Measurements from ENCODE around the gene IL9R.
"Not testable (repeated sequence)": the region's sequence is repeated elsewhere in the genome, so short reads cannot be mapped to it uniquely, and the experiment has no call there.

Gene IL9R

DNA sequence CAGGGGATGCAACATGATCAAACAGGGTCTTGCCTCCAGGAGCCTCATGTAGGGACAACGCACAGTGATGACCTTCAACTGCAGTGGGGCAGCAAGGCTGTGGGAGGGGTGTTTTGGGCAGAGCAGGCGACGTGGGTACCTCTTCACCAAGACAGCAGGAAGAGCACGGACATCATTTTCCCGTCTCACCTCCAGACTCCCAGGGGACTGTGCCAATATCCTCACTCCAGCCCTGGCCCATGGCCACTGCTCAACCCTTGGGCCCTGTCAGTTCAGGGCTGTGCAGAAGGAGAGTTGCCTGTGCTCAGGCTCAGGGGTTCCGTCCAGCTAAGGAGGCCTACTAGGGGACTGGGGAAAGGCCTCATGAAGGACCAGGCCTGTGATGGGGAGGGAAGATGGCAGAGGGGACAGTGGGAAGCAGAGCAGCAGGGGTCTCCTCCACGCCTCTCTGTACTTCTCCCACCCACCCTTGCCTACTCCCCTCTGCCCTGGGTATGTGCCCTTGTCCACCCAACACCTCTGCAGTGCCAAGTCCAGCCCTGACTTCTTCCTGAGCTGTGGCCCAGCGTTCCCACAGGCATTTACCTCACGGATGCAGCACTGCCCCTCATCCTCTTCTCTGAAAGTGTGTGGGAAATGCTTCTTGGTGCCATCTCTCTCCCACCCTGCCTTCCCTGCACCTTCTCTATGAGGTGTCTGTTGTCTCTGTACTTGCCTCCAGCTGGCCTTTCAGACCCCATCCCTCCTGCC is 1.4 kb downstream of the IL9R start:
- no peak for DNase-seq

DNA sequence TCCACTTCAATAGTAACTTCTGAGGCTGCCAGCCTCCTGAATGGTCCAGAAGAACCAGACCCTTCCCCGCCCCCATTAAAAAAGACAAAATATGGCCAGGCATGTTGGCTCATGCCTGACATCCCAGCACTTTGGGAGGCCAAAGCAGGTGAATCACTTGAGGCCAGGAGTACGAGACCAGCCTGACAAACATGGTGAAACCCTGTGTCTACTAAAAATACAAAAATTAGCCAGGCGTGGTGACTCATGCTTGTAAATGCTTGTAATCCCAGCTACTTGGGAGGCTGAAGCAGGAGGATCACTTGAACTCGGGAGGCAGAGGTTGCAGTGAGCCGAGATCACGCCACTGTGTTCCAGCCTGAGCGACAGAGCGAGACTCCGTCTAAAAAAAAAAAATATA is 2.3 kb downstream of the IL9R start:
- not testable (repeated sequence) for DNase-seq

DNA sequence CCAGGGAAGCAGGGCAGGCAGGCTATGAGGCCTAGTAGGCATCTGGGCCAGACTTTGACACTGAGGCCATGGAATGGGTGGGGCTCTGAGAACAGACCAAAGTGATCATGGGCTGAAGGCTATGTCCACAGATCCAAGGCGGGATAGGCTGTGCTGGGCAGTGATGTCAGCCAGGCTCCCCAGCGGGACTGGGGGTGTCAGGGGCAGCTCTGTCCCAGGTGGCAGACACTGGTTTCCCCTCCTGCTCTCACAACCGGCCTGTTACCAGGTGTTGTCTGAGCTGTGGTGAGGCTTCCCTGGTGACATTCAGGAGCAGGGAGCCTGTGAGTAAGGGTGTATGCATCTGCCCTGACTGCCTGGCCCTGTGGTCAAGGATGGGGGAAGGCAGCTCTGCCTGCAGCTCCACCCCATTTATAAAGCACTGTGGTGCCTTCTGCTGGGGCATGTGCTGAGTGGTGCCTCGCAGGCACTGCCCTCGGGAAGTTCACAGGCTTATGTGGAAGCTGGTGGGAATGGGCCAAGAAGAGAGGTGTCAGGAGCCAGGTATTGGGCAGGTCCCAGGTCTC is 2.9 kb downstream of the IL9R start:
- DNase-seq: no peak

DNA sequence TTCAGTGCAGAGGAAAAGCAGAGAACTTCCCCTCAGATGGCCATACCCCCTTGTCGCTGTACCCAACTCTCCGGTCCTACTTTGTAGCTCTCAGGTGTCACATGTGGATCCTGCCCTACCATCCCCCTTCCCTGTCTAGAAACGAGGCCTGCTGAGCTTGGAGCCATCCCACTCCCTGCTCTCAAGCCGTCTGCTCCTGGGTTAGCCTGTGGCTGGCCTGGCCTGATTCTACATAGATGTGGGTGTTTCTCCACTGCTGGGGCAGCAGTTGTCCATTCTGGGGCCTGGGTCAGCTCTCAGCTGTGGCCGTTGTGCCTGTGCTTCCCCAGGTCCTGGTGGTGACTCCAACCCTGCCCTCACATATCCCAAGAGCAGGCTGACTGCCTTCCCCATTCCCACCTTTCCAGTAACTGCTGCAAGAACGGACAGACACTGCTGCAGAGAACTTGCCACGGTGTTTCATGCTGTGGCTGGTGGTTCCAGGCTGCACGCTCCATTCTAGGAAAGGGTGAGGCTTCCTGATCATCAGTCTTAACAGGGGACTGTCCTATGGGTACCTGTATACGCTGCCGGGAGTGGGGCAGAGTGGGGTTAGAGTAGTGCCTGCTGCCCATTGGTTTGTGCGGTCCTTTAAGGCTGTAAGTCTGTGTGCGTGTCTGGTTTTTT is 3.6 kb downstream of the IL9R start:
- DNase-seq: no peak

DNA sequence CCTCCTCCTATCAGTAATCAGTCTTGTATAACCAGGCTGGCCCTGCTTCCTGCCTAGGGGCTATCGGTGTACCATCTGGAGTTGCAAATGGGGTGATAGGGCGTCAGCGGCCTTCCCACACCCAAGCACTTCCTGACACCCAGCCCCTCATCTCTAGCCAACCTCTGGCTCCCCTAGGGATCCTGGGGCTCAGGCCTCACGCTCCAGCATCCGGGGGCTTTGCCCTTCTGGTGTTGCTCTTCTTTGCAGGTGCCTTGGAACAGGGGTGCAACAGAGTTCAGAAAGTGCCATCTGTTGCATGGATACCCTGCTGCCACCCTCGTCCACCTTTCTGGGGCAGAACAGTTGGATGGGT is 4.1 kb downstream of the IL9R start:
- no peak for DNase-seq

DNA sequence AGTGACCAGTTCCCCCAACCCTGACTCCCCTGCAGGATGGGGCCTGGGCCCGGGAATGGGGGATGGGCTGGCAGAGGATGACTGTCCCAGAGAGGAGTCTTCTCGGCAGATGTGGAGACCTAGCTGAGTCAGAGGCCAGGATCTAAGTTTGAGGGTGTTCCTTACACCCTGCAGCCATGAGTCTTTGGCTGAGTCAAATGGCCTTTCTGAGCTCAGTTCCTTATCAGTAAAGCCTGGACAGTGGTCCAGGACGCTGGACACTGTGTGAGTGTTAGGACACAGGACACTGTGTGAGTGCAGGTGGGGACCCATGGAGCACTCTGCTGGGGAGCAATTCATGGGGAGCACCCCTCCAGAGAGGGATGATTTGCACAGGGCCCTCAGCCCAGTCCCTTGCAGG is 5.0 kb downstream of the IL9R start:
- DNase-seq: no peak

DNA sequence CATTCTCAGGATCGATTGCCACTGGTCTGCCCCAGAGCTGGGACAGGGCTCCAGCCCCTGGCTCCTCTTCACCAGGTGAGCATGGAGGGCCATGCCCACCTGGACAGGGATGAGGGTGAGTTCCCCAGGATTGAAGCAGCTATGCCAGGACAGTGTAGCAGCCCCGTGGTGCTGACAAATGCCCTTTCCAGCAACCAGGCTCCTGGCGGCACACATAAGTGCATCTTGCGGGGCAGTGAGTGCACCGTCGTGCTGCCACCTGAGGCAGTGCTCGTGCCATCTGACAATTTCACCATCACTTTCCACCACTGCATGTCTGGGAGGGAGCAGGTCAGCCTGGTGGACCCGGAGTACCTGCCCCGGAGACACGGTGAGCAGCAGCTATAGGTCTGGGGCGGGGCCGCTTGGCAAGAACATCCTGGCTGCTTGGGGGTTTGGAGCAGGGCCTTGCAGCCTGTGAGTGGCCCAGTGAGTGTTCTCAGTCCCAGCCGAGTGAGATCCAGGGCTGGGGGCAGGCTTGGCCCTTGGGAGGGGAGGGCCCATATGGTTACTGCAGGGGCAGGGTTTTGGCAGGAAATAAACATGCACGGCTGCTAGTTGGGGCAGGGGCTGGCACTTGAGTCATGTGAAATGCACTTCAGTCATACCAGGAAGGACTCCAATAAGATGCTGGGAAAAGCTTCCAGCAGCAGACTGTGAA is 6.1 kb downstream of the IL9R start:
- DNase-seq: no peak

DNA sequence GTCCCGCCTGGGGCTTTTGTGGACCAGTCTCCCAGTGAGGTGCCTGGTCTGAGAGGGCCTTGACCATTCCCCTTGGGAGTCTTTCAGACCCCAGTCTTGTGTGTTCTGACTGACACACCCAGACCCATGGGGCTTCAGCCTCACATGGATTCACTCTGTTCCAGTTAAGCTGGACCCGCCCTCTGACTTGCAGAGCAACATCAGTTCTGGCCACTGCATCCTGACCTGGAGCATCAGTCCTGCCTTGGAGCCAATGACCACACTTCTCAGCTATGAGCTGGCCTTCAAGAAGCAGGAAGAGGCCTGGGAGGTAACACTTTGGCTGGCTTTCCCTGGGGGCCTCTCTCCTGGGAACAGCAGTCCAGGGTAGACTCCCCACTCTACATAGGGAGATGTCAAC is 6.8 kb downstream of the IL9R start:
- DNase-seq: no peak

DNA sequence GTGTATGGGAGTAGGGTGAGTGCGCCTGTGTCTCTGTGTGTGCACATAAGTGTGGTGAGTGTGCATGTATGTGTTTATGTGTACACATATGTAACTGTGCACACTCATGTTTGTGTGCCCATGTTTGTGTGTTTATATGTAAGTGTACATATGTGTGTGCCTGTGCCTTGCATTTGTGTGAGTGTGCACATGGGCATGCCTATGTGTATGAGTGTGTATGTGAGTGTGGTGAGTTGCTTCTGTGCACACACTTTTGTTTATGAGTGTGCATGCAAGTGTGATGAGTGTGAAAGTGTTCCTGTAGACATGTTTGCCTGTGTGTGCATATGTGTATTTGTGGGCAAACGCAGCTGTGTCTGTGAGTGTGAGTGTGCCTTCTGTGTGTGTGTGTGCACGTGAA is 7.2 kb downstream of the IL9R start:
- no peak for DNase-seq

DNA sequence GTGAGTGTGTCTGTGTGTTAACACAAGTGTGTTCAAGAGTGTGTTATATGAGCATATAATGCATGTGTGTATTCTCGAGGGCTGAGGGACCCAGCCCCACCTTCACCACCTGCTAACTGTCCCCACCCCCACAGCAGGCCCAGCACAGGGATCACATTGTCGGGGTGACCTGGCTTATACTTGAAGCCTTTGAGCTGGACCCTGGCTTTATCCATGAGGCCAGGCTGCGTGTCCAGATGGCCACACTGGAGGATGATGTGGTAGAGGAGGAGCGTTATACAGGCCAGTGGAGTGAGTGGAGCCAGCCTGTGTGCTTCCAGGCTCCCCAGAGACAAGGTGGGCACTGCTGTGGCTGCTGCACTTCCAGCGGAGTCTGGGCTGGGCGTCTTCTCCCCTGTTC is 7.6 kb downstream of the IL9R start:
- no peak for DNase-seq

DNA sequence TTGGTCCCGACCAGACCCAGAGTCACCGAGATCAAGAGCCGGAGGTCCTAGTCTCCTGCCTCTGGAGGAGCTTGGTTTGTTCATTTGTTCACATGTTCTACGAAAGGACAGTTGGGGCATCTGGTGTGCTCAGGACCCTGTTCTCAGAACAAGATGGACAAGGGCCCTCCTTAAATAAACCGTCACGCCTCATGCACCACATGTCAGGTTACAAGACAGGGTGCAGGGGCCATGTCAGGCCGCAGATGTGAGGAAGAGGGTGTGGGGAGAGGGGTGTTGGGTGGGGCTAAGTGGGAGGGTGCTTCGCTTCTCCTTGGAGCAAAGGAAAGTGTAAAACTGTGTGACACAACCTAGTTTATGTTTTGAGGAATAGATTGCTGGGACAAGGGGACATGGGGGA is 9.0 kb downstream of the IL9R start:
- not testable (repeated sequence) for DNase-seq

DNA sequence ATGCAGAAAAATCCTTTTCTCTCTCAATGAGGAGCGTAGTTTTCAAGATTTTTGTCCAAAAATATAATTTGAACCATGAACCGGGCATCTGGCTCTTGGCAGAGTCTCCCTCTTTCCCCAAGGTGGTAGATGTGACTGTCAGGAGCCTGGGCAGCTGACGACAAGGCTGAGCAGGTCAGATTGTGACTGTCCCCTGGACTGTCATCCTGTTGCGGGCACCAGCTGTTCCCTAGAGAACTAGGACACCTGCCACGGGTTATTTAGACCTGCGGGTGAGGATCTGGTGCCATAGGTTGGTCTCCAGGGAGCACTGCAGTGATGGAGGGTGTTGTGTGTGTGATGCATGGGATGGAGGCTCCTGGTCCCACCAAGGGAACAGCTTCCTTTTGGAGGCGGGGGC is 10.9 kb downstream of the IL9R start:
- DNase-seq: not testable (repeated sequence)

DNA sequence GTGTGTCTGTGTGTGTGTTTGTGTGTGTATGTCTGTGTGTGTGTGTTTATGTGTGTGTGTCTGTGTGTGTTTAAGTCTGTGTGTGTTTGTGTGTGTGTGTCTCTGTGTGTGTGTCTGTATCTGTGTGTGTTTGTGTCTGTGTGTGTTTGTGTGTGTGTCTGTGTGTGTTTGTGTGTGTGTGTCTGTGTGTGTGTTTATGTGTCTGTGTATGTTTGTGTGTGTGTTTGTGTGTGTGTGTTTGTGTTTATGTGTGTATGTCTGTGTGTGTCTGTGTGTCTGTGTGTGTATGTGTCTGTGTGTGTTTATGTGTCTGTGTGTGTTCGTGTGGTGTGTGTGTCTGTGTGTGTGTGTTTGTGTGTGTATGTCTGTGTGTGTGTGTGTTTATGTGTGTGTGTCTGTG is 11.4 kb downstream of the IL9R start:
- DNase-seq: no peak

DNA sequence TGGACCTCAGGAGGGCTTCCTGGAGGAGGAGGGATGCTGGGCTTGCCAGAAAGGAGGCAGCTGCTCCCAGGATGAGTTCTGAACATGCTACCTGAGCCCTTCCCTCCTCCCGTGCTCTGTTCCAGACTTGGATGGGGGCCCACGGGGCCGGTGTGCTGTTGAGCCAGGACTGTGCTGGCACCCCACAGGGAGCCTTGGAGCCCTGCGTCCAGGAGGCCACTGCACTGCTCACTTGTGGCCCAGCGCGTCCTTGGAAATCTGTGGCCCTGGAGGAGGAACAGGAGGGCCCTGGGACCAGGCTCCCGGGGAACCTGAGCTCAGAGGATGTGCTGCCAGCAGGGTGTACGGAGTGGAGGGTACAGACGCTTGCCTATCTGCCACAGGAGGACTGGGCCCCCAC is 12.2 kb downstream of the IL9R start:
- DNase-seq: not testable (repeated sequence)

DNA sequence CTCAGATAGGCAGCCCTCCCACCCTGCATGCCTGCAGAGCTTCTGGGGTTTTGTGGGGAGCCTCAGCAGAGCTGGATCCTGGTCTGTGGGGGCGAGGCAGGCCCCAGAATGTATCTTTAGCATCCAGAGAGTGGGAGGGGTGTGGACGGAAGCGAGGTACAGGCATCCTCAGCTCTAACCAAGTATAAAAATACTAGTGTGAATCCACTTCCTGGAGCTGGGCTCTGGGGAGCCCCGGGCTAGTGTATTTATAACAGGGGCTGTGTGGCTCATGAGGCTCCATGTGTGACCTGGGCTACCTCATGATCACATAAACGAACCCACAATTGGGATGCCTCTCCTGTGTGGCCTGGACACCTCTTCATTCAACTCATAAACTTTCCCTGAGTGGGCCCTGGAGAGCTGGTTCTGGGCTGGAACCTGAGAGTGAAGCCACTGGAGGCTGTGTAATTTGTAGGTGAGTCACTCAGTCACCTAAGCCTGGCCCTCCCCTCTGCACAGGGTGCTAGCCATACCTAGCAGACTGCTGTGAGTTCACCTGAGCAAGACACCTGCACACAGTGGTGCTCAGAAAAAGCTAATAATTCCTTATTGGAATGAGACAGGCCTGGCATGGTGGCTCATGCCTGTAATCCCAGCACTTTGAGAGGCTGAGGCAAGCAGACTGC is 15.9 kb downstream of the IL9R start:
- DNase-seq: not testable (repeated sequence)

DNA sequence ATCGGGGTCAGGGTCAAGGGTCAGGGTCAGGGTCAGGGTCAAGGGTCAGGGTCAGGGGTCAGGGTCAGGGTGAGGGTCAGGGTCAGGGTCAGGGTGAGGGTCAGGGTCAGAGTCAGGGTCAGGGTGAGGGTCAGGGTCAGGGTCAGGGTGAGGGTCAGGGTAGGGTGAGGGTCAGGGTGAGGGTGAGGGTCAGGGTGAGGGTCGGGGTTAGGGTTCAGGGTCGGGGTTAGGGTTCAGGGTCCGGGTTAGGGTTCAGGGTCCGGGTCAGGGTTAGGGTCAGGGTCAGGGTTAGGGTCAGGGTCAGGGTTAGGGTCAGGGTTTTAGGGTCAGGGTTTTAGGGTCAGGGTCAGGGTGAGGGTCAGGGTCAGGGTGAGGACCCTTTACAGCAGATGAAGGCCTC is 22.4 kb downstream of the IL9R start:
- DNase-seq: not testable (repeated sequence)

DNA sequence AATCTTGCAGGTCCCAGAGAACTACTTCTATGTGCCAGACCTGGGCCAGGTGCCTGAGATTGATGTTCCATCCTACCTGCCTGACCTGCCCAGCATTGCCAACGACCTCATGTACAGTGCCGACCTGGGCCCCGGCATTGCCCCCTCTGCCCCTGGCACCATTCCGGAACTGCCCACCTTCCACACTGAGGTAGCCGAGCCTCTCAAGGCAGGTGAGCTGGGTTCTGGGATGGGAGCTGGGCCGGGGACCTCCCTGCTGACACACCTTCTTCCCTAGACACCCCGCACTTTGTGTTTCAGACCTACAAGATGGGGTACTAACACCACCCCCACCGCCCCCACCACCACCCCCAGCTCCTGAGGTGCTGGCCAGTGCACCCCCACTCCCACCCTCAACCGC is 25.5 kb downstream of the IL9R start:
- not testable (repeated sequence) for DNase-seq

DNA sequence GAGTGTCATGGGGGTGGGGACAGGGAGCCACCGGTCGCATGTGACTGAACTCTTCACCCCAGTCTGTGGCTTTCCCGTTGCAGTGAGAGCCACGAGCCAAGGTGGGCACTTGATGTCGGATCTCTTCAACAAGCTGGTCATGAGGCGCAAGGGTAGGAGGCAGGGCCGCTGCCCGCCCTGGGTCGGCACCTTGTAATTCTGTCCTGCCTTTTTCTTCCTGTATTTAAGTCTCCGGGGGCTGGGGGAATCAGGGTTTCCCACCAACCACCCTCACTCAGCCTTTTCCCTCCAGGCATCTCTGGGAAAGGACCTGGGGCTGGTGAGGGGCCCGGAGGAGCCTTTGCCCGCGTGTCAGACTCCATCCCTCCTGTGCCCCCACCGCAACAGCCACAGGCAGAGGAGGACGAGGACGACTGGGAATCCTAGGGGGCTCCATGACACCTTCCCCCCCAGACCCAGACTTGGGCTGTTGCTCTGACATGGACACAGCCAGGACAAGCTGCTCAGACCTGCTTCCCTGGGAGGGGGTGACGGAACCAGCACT is 27.5 kb downstream of the IL9R start:
- not testable (repeated sequence) for DNase-seq

DNA sequence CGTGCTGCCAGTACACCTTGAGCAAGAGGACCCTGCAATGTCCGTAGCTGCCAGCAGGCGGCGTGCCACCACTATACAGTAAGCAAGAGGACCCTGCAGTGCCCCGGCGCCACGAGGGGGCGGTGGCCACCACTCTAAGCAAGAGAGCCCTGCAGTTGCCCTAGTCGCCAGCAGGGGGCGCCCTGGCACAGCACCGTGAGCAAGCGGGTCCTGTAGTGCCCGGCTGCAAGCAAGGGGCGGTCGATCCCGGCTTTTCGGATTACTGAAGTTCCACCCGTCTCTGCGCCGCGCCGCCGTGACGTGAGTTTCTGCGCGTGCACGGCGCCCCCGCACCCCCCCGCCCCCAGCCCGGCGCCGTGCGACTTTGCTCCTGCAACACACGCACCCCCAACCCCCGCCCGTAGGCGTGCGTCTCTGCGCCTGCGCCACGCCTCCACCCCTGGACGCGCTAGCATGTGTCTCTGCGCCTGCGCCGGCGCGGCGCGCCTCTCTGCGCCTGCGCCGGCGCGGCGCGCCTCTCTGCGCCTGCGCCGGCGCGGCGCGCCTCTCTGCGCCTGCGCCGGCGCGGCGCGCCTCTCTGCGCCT is 31.2 kb downstream of the IL9R start:
- not testable (repeated sequence) for DNase-seq

DNA sequence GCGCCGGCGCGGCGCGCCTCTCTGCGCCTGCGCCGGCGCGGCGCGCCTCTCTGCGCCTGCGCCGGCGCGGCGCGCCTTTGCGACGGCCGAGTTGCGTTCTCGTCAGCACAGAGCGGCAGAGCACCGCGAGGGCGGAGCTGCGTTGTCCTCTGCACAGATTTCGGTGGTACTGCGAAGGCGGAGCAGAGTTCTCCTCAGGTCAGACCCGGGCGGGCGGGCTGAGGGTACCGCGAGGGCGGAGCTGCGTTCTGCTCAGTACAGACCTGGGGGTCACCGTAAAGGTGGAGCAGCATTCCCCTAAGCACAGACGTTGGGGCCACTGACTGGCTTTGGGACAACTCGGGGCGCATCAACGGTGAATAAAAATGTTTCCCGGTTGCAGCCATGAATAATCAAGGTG is 31.8 kb downstream of the IL9R start:
- DNase-seq: not testable (repeated sequence)

DNA sequence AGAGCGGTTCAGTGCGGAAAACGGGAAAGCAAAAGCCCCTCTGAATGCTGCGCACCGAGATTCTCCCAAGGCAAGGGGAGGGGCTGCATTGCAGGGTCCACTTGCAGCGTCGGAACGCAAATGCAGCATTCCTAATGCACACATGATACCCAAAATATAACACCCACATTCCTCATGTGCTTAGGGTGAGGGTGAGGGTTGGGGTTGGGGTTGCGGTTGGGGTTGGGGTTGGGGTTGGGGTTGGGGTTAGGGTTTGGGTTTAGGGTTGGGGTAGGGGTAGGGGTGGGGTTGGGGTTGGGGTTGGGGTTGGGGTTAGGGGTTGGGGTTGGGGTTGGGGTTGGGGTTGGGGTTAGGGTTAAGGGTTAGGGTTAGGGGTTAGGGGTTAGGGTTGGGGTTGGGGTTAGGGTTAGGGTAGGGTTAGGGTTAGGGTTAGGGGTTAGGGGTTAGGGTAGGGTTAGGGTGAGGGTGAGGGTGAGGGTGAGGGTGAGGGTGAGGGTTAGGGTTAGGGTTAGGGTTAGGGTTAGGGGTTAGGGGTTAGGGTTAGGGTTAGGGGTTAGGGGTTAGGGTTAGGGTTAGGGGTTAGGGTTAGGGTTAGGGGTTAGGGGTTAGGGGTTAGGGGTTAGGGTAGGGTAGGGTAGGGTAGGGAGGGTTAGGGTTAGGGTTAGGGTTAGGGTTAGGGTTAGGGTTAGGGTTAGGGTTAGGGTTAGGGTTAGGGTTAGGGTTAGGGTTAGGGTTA is 32.4 kb downstream of the IL9R start:
- not testable (repeated sequence) for DNase-seq

DNA sequence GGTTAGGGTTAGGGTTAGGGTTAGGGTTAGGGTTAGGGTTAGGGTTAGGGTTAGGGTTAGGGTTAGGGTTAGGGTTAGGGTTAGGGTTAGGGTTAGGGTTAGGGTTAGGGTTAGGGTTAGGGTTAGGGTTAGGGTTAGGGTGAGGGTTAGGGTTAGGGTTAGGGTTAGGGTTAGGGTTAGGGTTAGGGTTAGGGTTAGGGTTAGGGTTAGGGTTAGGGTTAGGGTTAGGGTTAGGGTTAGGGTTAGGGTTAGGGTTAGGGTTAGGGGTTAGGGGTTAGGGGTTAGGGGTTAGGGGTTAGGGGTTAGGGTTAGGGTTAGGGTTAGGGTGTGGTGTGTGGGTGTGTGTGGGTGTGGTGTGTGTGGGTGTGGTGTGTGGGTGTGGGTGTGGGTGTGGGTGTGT is 33.0 kb downstream of the IL9R start:
- DNase-seq: not testable (repeated sequence)
